HG03442 (cell line): ENCODE measurements around the gene TXNL4B.

Experiments used
- ATAC-seq: cut with Tn5 transposase; IDR thresholded peaks from one replicate; pipeline ENCODE4 v1.9.1; 2021; ENCODE audit warnings: mild to moderate bottlenecking, moderate library complexity; ENCODE audit not compliant: unreplicated experiment

The TXNL4B gene

GRCh38 chr16:72112906-72113615 lies 19.6 kb upstream of the TXNL4B start:
- ATAC-seq, result no peak

GRCh38 chr16:72112452-72112792 lies 19.0 kb upstream of the TXNL4B start:
- no peak for ATAC-seq

GRCh38 chr16:72111657-72112451 lies 18.4 kb upstream of the TXNL4B start:
- no peak for ATAC-seq

GRCh38 chr16:72110662-72111615 lies 17.5 kb upstream of the TXNL4B start:
- ATAC-seq, result no peak

GRCh38 chr16:72109966-72110530 lies 16.6 kb upstream of the TXNL4B start:
- no peak for ATAC-seq

- ATAC-seq, result no peak
These were observed 15.9 kb upstream of the TXNL4B start for GRCh38 chr16:72109300-72109699.

GRCh38 chr16:72108353-72109102 lies 15.1 kb upstream of the TXNL4B start:
- ATAC-seq, result no peak

GRCh38 chr16:72107371-72107770 lies 14.0 kb upstream of the TXNL4B start:
- no peak for ATAC-seq

GRCh38 chr16:72105978-72106377 lies 12.6 kb upstream of the TXNL4B start:
- no peak for ATAC-seq

- no peak for ATAC-seq
These were observed 11.5 kb upstream of the TXNL4B start for GRCh38 chr16:72104905-72105304.

- no peak for ATAC-seq
These were observed 7.8 kb upstream of the TXNL4B start for GRCh38 chr16:72101195-72101594.

GRCh38 chr16:72099377-72099818 lies 6.0 kb upstream of the TXNL4B start:
- ATAC-seq, result peak; percentile 73

- no peak for ATAC-seq
These were observed 5.5 kb upstream of the TXNL4B start for GRCh38 chr16:72098936-72099335.

- ATAC-seq, result no peak
These were observed 818 bp upstream of the TXNL4B start for GRCh38 chr16:72094266-72094610.

GRCh38 chr16:72092832-72093447 lies 480 bp downstream of the TXNL4B start:
- no peak for ATAC-seq

GRCh38 chr16:72091217-72091616 lies 2.2 kb downstream of the TXNL4B start:
- ATAC-seq, result no peak

GRCh38 chr16:72085002-72085401 lies 8.4 kb downstream of the TXNL4B start:
- no peak for ATAC-seq

- ATAC-seq, result no peak
These were observed 9.0 kb downstream of the TXNL4B start for GRCh38 chr16:72084445-72084844.

- ATAC-seq, result no peak
These were observed 9.5 kb downstream of the TXNL4B start for GRCh38 chr16:72083778-72084404.
